Measurements from ENCODE around the gene COX10.

DNA sequence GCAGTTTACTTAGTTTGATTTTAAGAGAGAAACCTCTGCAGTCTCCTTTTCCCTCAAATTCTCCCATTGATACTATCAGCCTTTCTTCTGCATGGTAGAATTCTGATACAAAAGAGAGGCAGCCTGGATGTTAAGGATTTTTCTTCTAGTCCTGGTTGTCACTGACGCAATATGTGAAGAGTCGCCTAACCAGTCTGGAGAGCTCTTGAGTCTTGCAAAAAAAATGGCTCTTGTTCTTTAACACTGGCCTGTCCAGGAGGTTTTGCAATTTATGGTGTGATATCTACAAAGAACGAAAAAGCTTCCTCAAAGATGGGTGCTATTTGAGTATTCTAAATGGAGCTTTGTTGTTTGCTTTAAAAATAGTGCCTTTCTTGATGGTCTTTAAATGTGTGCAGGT is 28.9 kb downstream of the COX10 start:
- TF ChIP-seq ZNF565 (CRISPR knock-in tag; conservative IDR thresholded peaks at IDR 0.05; ENCODE audit: low read depth) (no peak), ZFP3 (CRISPR knock-in tag; IDR thresholded peaks at IDR 0.05) (no peak), SNAI2 (CRISPR knock-in tag; IDR thresholded peaks at IDR 0.05) (no peak), ISL1 (CRISPR knock-in tag; IDR thresholded peaks at IDR 0.05) (no peak)
- TF ChIP-seq, protein P1, sequence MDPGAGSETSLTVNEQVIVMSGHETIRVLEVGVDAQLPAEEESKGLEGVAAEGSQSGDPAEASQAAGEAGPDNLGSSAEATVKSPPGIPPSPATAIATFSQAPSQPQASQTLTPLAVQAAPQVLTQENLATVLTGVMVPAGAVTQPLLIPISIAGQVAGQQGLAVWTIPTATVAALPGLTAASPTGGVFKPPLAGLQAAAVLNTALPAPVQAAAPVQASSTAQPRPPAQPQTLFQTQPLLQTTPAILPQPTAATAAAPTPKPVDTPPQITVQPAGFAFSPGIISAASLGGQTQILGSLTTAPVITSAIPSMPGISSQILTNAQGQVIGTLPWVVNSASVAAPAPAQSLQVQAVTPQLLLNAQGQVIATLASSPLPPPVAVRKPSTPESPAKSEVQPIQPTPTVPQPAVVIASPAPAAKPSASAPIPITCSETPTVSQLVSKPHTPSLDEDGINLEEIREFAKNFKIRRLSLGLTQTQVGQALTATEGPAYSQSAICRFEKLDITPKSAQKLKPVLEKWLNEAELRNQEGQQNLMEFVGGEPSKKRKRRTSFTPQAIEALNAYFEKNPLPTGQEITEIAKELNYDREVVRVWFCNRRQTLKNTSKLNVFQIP (CRISPR knock-in tag; IDR thresholded peaks at IDR 0.05; ENCODE audit: borderline replicate concordance, low read depth), result no peak
- TF ChIP-seq, protein P2, sequence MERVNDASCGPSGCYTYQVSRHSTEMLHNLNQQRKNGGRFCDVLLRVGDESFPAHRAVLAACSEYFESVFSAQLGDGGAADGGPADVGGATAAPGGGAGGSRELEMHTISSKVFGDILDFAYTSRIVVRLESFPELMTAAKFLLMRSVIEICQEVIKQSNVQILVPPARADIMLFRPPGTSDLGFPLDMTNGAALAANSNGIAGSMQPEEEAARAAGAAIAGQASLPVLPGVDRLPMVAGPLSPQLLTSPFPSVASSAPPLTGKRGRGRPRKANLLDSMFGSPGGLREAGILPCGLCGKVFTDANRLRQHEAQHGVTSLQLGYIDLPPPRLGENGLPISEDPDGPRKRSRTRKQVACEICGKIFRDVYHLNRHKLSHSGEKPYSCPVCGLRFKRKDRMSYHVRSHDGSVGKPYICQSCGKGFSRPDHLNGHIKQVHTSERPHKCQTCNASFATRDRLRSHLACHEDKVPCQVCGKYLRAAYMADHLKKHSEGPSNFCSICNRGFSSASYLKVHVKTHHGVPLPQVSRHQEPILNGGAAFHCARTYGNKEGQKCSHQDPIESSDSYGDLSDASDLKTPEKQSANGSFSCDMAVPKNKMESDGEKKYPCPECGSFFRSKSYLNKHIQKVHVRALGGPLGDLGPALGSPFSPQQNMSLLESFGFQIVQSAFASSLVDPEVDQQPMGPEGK (CRISPR knock-in tag; IDR thresholded peaks at IDR 0.05; ENCODE audit: borderline replicate concordance), result no peak
- TF ChIP-seq, protein P3, sequence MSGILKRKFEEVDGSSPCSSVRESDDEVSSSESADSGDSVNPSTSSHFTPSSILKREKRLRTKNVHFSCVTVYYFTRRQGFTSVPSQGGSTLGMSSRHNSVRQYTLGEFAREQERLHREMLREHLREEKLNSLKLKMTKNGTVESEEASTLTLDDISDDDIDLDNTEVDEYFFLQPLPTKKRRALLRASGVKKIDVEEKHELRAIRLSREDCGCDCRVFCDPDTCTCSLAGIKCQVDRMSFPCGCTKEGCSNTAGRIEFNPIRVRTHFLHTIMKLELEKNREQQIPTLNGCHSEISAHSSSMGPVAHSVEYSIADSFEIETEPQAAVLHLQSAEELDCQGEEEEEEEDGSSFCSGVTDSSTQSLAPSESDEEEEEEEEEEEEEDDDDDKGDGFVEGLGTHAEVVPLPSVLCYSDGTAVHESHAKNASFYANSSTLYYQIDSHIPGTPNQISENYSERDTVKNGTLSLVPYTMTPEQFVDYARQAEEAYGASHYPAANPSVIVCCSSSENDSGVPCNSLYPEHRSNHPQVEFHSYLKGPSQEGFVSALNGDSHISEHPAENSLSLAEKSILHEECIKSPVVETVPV (CRISPR knock-in tag; IDR thresholded peaks at IDR 0.05), result no peak
